Loucy (cell line): ENCODE data around the gene GRB2.
A peak's percentile ranks its signal among the peaks of the same experiment; 100 is the strongest.

Experiments
- H2AFZ ChIP-seq: fragments of 200-600 bp; sonication (generic); 2 replicates; pipeline ENCODE4 v1.6.0; 2016; ENCODE audit warnings: antibody characterized with exemption, mild to moderate bottlenecking, low read length, moderate library complexity
- H3F3A ChIP-seq: fragments of 200-600 bp; 2 replicates; pipeline ENCODE4 v1.6.0; 2016; ENCODE audit warnings: antibody characterized with exemption, low read depth, mild to moderate bottlenecking
- H3K27me3 ChIP-seq: fragments of 200-600 bp; sonication (generic); 2 replicates; pipeline ENCODE4 v1.6.1; 2014; ENCODE audit warnings: low read length, mild to moderate bottlenecking; ENCODE audit not compliant: insufficient read depth, poor library complexity, severe bottlenecking
- H3K36me3 ChIP-seq: fragments of 200-600 bp; sonication (generic); 2 replicates; pipeline ENCODE4 v1.6.1; 2016; ENCODE audit warnings: low read length; ENCODE audit not compliant: insufficient read depth
- H3K4me1 ChIP-seq: fragments of 200-600 bp; sonication (generic); 2 replicates; pipeline ENCODE4 v1.5.1; 2014; ENCODE audit warnings: low read length, mild to moderate bottlenecking; ENCODE audit not compliant: insufficient read depth, poor library complexity, severe bottlenecking
- H3K4me2 ChIP-seq: fragments of 200-600 bp; sonication (generic); 2 replicates; pipeline ENCODE4 v1.6.0; 2014; ENCODE audit warnings: antibody characterized with exemption, low read length, low read depth, mild to moderate bottlenecking; ENCODE audit not compliant: poor library complexity, severe bottlenecking
- H3K4me3 ChIP-seq: fragments of 200-600 bp; sonication (generic); 2 replicates; pipeline ENCODE4 v1.5.1; 2014; ENCODE audit warnings: low read length, mild to moderate bottlenecking, mixed read lengths; ENCODE audit not compliant: poor library complexity, severe bottlenecking
- H3K79me2 ChIP-seq: fragments of 200-600 bp; sonication (generic); 2 replicates; pipeline ENCODE4 v1.6.1; 2014; ENCODE audit warnings: low read length; ENCODE audit not compliant: insufficient read depth
- H3K9ac ChIP-seq: fragments of 200-600 bp; sonication (generic); 2 replicates; pipeline ENCODE4 v1.6.0; 2014; ENCODE audit warnings: mild to moderate bottlenecking, low read depth, low read length, moderate library complexity; ENCODE audit not compliant: poor library complexity, severe bottlenecking
- H3K9me2 ChIP-seq: fragments of 200-600 bp; sonication (generic); replicated peaks from 2 replicates; pipeline ENCODE4 v1.6.1; 2016; ENCODE audit warnings: low read depth, low read length, mixed read lengths
- H3K9me3 ChIP-seq: fragments of 200-600 bp; sonication (generic); 2 replicates; pipeline ENCODE4 v1.6.1; 2014; ENCODE audit warnings: mild to moderate bottlenecking, antibody characterized with exemption, low read length, low read depth; ENCODE audit not compliant: insufficient read depth
- H4K20me1 ChIP-seq: fragments of 200-600 bp; sonication (generic); 2 replicates; pipeline ENCODE4 v1.6.0; 2014; ENCODE audit warnings: antibody characterized with exemption, low read length, mild to moderate bottlenecking; ENCODE audit not compliant: insufficient read depth, poor library complexity, severe bottlenecking
- EZH2phosphoT487 ChIP-seq: fragments of 200-600 bp; IDR thresholded peaks from 2 replicates; pipeline ENCODE4 v1.6.1; 2018; ENCODE audit warnings: antibody characterized with exemption, mild to moderate bottlenecking, moderate library complexity, borderline replicate concordance
- TF ChIP-seq, protein P1 (sequence below): fragments of 200-600 bp; sonication (generic); conservative IDR thresholded peaks from 2 replicates; pipeline ENCODE4 v1.5.1; 2014; ENCODE audit warnings: mild to moderate bottlenecking, antibody characterized with exemption, low read length

The GRB2 gene

GRCh38 chr17:75414488-75414887, 9.0 kb upstream of the GRB2 start:
- no peak overlapping the region for H2AFZ ChIP-seq
- H3K4me1 ChIP-seq, result peaks cover 9% of the 10 kb centered on the region
- H3K9ac ChIP-seq, result no peak overlapping the region
- H3K9me3 ChIP-seq, result no peaks in the 10 kb centered on the region
- H3K9me2 ChIP-seq, result no peaks in the 10 kb centered on the region
- no peaks in the 10 kb centered on the region for H4K20me1 ChIP-seq
- TF ChIP-seq EZH2phosphoT487, result no peak
- TF ChIP-seq, protein P1, sequence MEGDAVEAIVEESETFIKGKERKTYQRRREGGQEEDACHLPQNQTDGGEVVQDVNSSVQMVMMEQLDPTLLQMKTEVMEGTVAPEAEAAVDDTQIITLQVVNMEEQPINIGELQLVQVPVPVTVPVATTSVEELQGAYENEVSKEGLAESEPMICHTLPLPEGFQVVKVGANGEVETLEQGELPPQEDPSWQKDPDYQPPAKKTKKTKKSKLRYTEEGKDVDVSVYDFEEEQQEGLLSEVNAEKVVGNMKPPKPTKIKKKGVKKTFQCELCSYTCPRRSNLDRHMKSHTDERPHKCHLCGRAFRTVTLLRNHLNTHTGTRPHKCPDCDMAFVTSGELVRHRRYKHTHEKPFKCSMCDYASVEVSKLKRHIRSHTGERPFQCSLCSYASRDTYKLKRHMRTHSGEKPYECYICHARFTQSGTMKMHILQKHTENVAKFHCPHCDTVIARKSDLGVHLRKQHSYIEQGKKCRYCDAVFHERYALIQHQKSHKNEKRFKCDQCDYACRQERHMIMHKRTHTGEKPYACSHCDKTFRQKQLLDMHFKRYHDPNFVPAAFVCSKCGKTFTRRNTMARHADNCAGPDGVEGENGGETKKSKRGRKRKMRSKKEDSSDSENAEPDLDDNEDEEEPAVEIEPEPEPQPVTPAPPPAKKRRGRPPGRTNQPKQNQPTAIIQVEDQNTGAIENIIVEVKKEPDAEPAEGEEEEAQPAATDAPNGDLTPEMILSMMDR, result no peak
- H3K36me3 ChIP-seq, result no peaks in the 10 kb centered on the region
- H3K4me2 ChIP-seq, result no peak overlapping the region
- no peaks in the 10 kb centered on the region for H3F3A ChIP-seq
- no peaks in the 10 kb centered on the region for H3K27me3 ChIP-seq
- H3K4me3 ChIP-seq, result no peak overlapping the region
- no peaks in the 10 kb centered on the region for H3K79me2 ChIP-seq

- Histone ChIP-seq H3K9ac (peak overlapping the region; percentile 53), H2AFZ (peak overlapping the region; percentile 88)
Observed at GRCh38 chr17:75412455-75413317, 7.2 kb upstream of the GRB2 start.

GRCh38 chr17:75411328-75412067, 6.0 kb upstream of the GRB2 start:
- peaks cover 12% of the 10 kb centered on the region for H3K4me1 ChIP-seq
- no peaks in the 10 kb centered on the region for H4K20me1 ChIP-seq
- H3K79me2 ChIP-seq, result no peaks in the 10 kb centered on the region
- H3K4me2 ChIP-seq, result peak overlapping the region; percentile 70
- no peaks in the 10 kb centered on the region for H3K27me3 ChIP-seq
- H3F3A ChIP-seq, result no peaks in the 10 kb centered on the region
- no peaks in the 10 kb centered on the region for H3K9me3 ChIP-seq
- no peak for TF ChIP-seq EZH2phosphoT487
- TF ChIP-seq, protein P1, result no peak
- H3K4me3 ChIP-seq, result peak overlapping the region; percentile 58
- peak overlapping the region; percentile 88; the same call in 1 of the 2 replicates for H2AFZ ChIP-seq
- peak overlapping the region; percentile 46 for H3K9ac ChIP-seq
- no peaks in the 10 kb centered on the region for H3K9me2 ChIP-seq
- H3K36me3 ChIP-seq, result no peaks in the 10 kb centered on the region

More at GRCh38 chr17:75412455-75413317, 7.2 kb upstream of the GRB2 start:
- peak overlapping the region; percentile 70 for H3K4me2 ChIP-seq
- TF ChIP-seq, protein P1, result peak; percentile 89
- no peak for TF ChIP-seq EZH2phosphoT487
- H4K20me1 ChIP-seq, result no peaks in the 10 kb centered on the region
- no peaks in the 10 kb centered on the region for H3F3A ChIP-seq
- H3K9me3 ChIP-seq, result no peaks in the 10 kb centered on the region
- peak overlapping the region; percentile 58 for H3K4me3 ChIP-seq
- H3K79me2 ChIP-seq, result no peaks in the 10 kb centered on the region
- H3K27me3 ChIP-seq, result no peaks in the 10 kb centered on the region
- no peaks in the 10 kb centered on the region for H3K36me3 ChIP-seq
- H3K4me1 ChIP-seq, result peaks cover 9% of the 10 kb centered on the region
- no peaks in the 10 kb centered on the region for H3K9me2 ChIP-seq
